Activated T-cell treated with anti-CD3 and anti-CD28 coated beads for 1 hour (primary cell): ENCODE results near the gene ASCL3.
"Not testable (repeated sequence)": the region's sequence is repeated elsewhere in the genome, so short reads cannot be mapped to it uniquely, and the experiment has no call there.

Source experiments
- DNase-seq: peaks from one replicate; pipeline ENCODE4 v3.0.0-alpha.2; 2020; ENCODE audit warnings: low read depth

The ASCL3 gene, protein sequence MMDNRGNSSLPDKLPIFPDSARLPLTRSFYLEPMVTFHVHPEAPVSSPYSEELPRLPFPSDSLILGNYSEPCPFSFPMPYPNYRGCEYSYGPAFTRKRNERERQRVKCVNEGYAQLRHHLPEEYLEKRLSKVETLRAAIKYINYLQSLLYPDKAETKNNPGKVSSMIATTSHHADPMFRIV

DNA sequence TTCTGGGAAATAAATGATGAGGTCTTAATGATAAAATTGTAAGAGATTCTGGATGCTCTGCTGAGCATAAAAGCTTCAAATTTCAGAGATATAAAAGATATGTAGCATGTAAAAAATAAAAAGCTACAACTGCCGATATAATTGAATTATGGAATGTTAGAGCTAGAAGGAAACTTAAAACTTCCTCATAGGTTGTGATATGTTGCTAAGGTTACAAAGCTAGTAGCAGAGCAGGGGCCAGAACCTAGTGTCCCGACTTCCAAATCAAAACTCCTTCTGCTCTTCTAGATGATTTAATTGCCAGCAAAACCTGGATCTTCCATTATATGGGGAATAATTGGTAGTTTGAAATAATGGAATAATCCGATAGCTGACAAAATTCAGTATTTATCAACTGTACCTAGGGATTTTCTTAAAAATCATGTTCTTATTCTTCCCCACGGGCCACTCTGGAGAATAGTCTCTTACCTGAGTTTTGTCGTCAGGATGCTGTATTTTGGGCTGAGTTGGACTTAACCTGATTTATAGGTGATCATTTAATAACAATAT is at the start of gene ASCL3:
TSS of gene ASCL3 (minus strand) at position 499 of the 549 bp plus-strand sequence. CDS start 4,855 bp downstream, outside the sequence.
- DNase-seq: no peak

DNA sequence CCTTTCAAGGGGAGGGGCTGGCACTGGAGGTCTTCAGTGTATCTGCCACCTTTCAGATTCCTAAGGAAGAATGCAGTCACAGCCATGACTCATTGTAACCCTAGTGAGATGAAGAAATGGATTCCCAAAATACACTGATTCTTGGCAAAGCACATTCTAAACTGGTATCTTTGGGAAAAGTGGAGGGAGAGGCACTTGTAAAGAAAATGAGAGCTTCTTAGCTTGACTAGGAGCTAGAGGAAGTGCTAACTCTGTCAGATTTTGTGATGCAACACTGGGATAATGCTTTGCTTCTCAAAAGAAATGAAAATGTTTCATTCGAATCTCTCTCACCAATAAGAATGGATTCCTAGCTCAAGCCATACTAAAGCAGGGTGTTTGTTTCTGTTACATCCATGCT is 46.6 kb upstream of the ASCL3 start:
- no peak for DNase-seq

DNA sequence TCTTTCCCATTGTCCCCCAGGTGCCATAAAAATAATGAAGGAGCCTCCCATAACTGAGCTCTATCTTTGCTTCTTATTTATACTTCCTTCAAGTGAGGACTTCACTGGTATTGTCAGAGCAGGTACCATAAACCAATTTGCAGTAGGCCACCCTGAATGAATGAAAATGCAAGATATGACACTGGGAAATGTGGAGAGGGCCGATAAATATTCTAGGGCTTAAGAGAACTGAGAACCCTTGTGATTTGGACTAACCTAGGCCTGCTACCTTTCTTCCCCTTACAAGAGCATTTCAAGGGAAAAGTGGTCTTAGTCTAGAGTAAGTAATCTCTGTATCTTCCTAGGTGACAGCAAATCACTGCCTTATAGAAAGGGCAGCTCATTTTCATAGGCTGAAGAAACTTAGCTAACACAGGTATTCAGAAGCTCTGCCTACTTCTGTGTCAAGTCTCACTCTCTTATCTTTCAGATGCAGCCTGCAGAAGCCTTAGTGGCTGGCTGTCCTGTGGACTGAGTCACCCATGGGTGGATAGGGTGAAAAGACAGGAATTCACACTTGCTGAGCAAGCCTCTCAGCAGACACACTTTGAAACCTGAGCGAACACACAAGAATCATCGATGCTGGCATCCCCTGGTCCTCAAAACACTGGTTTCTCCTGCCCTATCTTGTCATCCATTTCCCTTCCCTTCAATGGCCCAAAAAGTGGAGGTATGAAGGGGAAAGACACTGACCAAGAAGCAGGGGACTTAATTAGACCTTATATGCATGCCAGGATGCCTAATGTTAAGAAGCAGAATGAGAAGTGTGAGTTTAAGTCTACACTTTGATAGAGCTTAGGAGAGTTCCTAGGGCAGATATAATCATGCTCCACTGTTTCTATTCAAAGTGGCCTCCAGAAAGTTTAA is 45.8 kb upstream of the ASCL3 start:
- no peak for DNase-seq

DNA sequence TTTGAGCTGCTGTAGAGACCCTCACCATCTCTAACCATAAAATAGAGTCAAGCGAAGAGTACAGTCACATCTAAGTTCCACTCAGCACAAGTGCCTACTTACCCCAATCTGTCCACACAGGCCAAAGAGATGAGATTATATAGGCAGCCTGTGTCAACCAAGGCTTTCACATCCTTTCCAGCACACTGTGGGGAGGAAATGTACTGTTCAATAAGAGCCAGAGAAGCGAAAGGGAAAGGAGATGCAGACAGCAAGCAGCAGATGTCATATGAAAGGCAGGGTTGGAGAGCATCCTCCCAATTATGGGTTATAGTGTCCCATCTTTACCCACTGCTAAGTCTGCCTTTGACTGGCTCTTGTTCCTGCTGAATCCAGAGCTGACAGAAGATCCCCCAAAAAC is 44.6 kb upstream of the ASCL3 start:
- no peak for DNase-seq

DNA sequence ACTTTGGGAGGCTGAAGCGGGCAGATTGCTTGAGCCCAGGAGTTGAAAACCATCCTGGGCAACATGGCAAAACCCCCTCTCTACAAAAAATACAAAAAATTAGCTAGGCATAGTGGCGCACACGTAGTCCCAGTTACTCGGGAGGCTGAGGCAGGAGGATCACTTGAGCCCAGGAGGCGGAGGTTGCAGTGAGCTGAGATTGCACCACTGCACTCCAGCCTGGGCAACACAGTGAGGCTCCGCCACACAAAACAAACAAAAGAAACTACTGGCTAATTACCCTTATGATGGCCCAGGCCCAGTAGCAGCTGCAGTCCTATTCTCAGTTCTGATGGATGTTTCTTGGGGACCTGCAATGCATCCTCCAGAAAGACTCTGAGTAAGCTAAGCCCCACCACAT is 44.0 kb upstream of the ASCL3 start:
- not testable (repeated sequence) for DNase-seq

DNA sequence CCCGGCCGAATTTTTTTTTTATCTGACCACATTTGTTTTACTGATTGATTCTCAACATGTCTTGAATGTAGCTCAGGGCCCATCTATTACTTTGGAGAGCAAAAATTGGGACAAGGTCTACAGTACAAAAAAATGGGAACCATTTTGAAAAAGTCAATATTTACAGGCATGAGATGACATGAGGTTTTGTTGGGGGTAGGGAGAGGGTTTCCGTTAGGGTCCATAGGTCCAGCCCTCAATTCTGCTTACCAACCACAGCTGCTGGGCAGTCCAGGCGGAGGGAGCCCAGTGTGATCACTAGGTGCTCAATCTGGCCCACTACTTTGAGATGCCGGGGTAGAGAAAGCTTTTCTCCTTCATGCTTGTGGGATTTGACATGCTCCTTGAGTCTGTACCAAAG is 42.6 kb upstream of the ASCL3 start:
- no peak for DNase-seq

DNA sequence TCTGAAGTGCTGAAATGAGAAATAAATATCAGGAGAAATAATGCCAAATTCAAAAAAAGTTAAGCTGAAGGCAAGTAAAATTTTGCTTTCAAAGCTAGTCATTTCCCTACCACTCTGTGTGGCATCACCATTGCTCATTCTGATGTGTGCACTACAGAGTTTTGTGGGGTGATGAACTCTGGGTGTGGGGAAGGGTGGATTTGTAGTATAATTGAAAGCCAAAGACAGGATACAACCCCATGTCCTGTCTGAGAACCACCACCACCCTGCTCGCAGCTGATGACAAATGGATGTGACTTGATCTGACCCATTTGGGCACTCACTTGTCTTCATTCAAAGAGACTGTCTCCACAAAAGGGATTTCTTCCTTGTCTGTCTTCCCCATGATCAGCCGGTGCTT is 40.7 kb upstream of the ASCL3 start:
- DNase-seq: no peak

DNA sequence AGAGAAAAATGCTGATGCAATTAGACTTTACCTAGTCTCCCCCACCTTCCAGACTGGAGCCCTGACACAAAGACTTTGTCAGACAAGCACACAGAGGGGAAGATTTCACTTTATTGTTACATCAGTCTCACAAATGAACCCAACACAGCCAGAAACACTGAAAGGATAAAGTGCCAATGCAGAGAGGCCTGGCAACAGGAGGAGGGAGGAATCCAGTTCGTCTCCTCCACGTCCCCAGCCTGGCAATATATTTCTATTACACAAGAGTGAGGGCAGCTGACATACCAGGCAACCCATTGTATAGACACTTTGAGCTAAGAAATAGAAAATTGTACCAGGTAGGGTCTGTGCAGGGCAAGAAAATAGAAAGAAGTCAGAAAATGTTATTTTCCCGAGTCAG is 37.7 kb upstream of the ASCL3 start:
- no peak for DNase-seq

DNA sequence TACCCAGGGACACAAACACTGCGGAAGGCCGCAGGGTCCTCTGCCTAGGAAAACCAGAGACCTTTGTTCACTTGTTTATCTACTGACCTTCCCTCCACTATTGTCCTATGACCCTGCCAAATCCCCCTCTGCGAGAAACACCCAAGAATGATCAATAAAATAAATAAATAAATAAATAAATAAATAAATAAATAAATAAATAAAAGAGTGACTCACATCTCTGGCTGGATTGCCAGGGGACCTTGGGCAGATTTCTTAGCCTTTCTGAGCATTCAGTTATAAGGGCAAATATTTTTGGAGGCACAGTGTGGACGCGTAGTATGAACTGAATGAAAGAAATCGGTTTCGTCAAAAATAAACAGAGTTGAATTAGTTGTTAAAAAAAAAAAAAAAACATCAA is 36.5 kb upstream of the ASCL3 start:
- DNase-seq: not testable (repeated sequence)

DNA sequence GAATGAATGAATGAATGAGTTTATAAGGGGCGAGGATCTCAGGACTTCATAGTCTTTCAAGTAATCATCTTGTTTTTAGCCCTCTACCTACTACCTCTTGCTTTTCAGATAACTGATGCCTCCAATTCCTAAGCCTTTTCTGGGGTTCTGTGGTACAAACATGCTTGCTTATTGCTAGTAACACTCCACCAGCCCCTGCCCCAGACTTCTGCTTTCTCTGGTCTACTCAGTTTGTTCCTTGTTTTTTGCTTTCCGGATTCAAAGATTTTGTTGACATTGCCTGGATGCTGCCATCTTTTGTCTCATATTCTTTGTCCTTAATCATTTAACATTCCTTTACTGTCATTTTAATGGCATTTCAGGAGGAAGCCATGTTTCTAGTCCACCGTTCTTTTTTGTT is 30.3 kb upstream of the ASCL3 start:
- no peak for DNase-seq

DNA sequence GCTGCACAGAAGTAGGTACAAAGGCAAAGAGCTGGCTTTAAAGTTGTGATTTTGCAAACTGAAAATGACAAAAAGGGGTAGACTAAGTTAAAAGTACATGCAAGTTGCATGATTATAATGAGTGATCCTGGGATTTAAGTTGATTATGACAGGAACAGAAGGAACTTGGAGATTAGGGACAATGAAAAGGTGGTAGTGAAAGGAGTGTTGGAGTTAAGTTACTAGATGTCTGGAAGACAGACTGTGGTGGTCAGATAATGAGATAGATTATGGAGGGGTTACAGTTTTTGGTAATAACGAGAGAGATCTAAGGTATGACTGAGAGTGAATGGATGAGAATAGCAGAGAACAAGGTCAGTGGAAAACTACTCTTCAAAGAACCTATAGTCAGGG is 29.1 kb upstream of the ASCL3 start:
- DNase-seq: no peak

DNA sequence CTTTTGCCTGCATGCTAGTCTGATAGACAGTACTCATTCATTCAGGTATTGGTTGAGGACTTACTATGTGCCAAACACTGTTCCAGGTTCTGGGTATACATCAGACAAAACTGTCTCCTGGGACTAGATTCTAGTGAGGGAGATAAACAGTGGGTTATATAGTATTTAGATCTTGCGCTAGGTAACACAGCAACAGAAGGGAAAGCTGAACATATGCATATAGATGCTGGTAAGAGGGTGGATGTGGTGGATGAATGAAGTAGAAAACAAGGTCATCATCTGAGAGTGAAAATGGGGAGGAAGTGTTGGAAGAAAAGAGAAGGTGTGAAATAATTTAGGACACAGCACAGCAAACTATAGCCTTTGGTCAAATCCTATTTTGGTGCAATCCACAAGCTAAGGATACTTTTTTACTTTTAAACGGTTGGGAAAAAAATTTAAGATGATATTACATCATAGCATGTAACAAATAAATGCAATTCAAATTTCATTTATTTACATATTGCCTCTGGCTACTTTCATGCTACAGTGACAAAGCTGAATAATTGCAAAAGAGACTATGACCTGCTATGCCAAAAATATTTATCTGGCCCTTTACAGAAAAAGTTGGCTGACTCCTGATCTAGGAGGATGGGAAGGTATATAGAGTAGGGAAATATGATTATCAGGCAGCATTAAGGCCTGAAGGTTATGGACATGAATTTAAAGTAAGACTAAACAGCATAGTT is 28.5 kb upstream of the ASCL3 start:
- no peak for DNase-seq

DNA sequence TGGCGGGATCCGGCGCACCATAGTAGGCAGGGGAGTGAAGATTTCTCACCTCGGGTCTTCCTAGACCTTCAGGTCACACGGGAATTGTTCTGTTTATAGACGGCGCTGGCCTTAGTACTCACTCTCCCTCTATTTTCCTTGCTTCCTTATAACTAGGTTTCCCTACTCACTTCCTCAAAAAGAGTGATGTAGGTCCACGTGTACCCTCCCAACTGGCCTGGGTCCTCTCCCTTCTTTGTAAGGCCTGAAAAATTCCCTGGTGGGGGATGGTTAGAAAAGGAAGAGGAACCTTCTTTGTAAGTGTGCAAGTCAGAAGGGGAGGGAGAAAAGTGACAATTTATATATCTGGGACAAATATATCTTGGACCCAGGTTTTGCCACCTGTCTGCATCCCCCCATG is 24.4 kb upstream of the ASCL3 start:
- no peak for DNase-seq

DNA sequence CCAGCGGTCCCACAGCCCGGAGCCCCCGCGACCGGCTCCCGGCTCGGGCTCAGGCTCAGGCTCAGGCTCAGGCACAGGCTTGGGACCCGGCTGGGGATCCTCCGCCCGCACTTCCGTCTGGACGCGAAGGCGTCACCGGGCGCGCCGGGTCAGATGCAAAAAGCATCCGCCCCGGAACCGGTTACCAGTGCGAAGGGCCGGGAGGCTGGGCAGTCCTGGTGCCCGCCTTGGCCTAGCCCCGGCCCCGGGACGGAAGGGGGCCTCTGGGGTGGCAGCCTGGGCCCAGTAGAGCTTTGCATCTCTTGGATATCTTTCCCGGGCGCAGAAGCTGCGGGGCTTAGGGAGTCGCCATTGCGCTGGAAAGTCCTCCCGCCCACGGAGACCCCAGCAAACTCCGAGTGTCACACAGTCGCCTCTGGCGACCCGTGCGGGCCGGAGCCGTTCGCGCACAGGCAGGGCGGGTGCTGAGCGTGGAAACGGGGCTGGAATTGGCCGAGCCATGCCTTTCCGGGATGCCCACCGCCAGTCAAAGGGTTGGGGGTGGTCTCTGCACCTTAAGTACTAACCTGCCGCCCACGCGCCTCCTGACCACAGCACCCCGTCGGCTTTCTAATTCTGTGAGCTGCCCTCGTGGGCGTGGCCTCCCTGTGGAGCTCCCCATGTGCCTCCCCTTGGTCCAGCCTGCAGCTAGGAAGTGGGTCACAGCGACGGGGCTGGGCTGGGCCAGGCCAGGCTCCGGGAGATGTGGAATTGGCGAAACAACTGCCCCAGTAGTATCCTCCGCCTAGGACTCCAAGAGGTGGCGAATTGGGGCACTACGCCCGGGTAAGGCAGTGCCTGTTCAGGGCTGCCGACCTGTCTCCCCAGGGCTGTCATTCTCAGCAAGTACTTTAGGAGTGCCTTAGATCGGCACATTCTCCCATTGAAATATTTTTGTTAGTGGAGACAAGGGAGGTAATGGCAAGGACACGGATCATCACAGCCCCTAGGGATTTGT is 21.8 kb upstream of the ASCL3 start, which contains the start of gene TMEM9B:
TSS of gene TMEM9B (minus strand) at position 119 of the 997 bp plus-strand sequence. CDS start 129 bp downstream, outside the sequence.
- peak; percentile 65 for DNase-seq

DNA sequence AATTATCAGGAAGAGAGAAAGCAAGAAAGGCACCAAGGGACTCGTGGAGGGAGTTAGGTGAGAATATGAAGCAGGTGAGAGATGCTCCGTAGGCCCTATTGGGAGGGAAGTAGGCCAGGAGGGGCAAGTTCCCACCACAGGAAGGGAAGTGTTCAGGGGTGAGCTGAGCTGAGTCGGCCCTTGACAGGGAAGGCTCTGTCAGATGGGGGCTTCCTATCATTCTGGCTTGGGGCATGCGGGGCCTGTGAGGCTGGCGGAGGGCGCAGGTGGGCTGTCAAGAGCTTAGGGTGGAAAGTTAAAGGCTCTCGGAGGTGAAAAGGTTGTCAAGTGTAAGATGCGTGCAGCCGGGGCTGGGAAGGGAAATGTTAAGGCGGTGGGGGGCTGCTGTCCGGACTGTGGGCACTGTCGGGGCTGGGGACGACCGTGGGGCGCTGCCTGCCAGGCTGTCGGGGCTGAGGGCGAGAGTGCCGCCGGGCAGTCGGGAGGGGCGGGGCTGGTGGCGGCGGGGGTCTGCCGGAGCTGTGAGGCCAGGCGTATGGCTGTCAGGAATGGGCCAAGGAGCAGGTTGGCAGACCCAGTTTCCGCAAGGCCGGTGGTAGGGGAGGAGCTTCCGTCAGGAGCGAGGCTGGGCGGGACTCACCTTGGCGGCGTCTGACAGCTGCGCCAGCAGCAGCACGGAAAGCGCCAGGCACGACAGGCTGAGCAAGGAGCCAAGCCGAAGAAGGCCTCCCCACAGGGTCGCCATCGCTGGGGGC is 20.9 kb upstream of the ASCL3 start:
- DNase-seq: peak; percentile 60

DNA sequence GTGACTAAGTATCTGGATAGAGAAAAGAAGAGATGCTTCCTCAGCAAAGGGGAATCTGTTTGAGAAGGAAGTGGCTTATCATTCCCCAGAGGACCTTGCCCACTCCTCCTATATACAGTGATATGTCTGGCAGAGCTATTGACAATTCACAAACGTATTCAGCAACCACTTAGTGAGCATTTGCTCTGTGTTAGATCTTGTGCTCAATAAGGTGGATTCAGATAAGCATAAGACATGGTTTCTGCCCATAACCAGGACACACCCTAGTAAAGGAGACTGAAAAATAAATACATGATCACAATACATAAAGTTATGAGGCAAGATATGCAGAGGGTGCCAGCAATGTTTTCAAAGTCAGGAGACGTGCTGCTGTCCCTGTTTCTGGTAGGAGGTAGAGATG is 20.0 kb upstream of the ASCL3 start:
- DNase-seq: no peak

DNA sequence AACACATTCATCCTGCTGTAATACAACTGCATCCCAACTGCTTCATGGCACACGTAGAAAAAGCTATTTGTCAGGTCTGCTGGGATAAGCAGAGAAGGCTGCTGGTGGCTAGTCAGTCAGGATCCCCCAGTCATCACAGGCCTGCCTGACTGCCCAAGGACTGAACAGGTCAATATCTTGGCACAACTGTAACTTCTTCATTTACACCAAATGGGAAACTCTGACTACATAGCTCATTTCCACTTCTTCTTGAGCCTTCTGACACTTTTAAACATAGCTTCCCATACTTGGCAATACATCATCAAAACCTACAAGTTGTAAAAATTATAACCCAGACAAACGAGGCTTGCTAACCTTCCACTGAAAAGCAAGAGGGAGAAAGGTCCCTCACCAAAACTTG is 18.6 kb upstream of the ASCL3 start:
- no peak for DNase-seq

DNA sequence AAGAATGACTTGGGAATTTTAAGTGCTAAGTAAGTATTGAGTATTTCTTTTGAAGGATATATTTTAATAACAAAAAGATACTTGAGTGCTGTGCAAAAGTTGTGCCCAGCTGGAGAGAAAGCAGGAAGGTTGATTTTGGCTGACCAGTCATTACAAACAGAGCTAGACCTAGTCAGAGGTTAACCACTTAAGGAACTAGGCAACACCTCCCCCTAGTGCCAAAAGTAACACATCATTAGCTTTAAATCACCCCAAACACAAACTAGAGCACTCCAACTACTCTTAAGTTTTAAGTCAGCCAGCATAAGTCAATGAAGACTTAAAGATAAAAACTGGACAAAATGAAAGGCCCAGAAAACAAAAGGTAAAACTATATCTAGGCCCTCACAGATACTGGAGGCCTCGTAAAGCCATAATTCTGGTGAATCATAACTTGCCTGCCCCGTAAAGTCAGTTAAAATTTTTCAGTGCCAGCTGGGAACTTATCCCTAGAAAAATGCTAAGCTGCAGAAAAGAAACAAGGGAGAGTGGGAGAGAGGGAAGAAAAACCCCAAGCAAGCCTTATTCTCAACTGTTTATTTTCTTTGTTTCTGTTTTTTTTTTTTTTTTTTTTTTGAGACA is 16.8 kb upstream of the ASCL3 start:
- DNase-seq: no peak

DNA sequence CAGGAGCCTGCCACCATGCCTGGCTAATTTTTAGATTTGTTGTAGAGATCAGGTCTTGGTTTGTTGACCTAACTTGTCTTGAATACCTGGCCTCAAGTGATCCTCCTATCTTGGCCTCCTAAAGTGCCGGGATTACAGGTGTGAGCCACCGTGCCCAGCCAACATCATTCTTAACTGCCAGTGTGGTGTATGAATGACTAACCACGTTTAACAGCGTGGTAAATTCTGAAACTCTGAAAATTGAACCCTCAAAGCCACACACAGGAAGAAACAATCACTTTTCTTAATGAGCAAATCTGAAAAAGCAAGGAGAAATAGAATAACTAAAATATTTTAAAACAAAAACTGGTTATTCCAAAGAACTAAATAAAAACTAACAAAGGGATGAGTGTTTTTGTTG is 14.0 kb upstream of the ASCL3 start:
- no peak for DNase-seq

DNA sequence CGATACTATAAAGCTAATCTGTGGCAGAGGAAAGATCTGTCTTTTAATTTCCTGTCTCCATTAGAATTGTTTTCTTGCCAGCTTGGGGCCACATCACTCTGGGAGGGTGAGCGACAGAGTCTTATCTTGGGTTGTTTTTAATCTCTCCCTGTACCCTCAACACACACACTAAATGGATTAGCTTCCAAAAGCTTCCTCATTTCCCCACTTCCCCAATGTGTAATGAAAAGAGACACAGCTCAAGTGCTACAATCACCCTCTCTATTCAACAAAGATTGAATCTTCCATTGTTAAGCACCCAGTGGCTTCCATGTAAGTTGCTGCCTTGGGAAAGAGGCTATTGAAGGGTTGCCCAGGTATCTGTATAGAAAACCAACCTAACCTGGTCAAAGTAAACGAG is 6.1 kb upstream of the ASCL3 start:
- no peak for DNase-seq
